IMR-90 (cell line): ENCODE data around the gene FBH1. TPM values are rescaled to one million over a fixed set of nuclear protein-coding genes. Genes with fewer than 3 reads are reported as not detected.

ENCODE experiments used
- ATAC-seq: fragments of 200-7000 bp; cut with Tn5 transposase; 2 replicates; pipeline ENCODE4 v1.9.1; 2020; ENCODE audit warnings: low read depth, mild to moderate bottlenecking, moderate library complexity
- BruUV-seq: library from RNA; stranded (reverse); fragments of 400-500 nt; replicated peaks from 2 replicates; lab custom pipeline; 2021; lab: Mats Ljungman, UMichigan
- CTCF ChIA-PET: fragments of 300-600 bp; formaldehyde crosslinking; extraction: SDS; loops from one replicate; lab custom pipeline; 2021; ENCODE audit warnings: antibody characterized with exemption; lab: Yijun Ruan, JAX
- POLR2A ChIA-PET: fragments of 300-600 bp; sonication (Branson Sonifier 250); formaldehyde crosslinking; loops from one replicate; lab custom pipeline; 2022; ENCODE audit warnings: antibody characterized with exemption; ENCODE audit not compliant: unreplicated experiment; lab: Charles Lee
- DNase-seq: peaks from one replicate; pipeline ENCODE4 v3.0.0; 2013
- H2AFZ ChIP-seq: replicated peaks from 2 replicates; pipeline ENCODE3; 2013; ENCODE audit warnings: low read length, mild to moderate bottlenecking; ENCODE audit not compliant: poor library complexity
- H2AK5ac ChIP-seq: 2 replicates; pipeline ENCODE4 v1.6.1; 2013; ENCODE audit warnings: low read depth, low read length, inconsistent platforms
- H2AK9ac ChIP-seq: replicated peaks from 2 replicates; pipeline ENCODE3; 2013; ENCODE audit warnings: mild to moderate bottlenecking, low read depth, low read length, moderate library complexity; ENCODE audit not compliant: poor library complexity
- H2BK120ac ChIP-seq: 2 replicates; pipeline ENCODE4 v1.6.1; 2013; ENCODE audit warnings: low read depth, low read length, inconsistent platforms
- H2BK15ac ChIP-seq: 3 replicates; pipeline ENCODE4 v1.6.1; 2013; ENCODE audit warnings: low read depth, low read length, inconsistent platforms
- H2BK20ac ChIP-seq: 2 replicates; pipeline ENCODE4 v1.6.1; 2013; ENCODE audit warnings: low read depth, mild to moderate bottlenecking, inconsistent platforms, low read length, moderate library complexity
- H2BK5ac ChIP-seq: 2 replicates; pipeline ENCODE4 v1.6.1; 2013; ENCODE audit warnings: mild to moderate bottlenecking, low read depth, low read length, inconsistent platforms; ENCODE audit not compliant: poor library complexity, severe bottlenecking
- H3K14ac ChIP-seq: replicated peaks from 2 replicates; pipeline ENCODE4 v1.6.1; 2013; ENCODE audit warnings: low read depth, low read length, inconsistent platforms
- H3K18ac ChIP-seq: 2 replicates; pipeline ENCODE4 v1.6.1; 2013; ENCODE audit warnings: low read depth, low read length, control low read depth
- H3K23ac ChIP-seq: 2 replicates; pipeline ENCODE4 v1.6.1; 2013; ENCODE audit warnings: low read depth, low read length, inconsistent platforms
- H3K27ac ChIP-seq: 2 replicates; pipeline ENCODE4 v1.5.1; 2013; ENCODE audit warnings: mild to moderate bottlenecking, control low read depth, low read length; ENCODE audit not compliant: insufficient read depth
- H3K27me3 ChIP-seq: 2 replicates; pipeline ENCODE4 v1.6.1; 2013; ENCODE audit warnings: low read length; ENCODE audit not compliant: control insufficient read depth, insufficient read depth
- H3K36me3 ChIP-seq: 2 replicates; pipeline ENCODE4 v1.6.1; 2013; ENCODE audit warnings: low read length, mixed read lengths; ENCODE audit not compliant: control insufficient read depth, insufficient read depth
- H3K4ac ChIP-seq: 2 replicates; pipeline ENCODE4 v1.6.1; 2013; ENCODE audit warnings: low read depth, low read length, inconsistent platforms
- H3K4me1 ChIP-seq: 2 replicates; pipeline ENCODE4 v1.6.1; 2013; ENCODE audit warnings: low read length, mixed read lengths; ENCODE audit not compliant: control insufficient read depth, insufficient read depth
- H3K4me2 ChIP-seq: 2 replicates; pipeline ENCODE4 v1.6.1; 2013; ENCODE audit warnings: low read depth, mild to moderate bottlenecking, control low read depth, low read length, moderate library complexity
- H3K4me3 ChIP-seq: 2 replicates; pipeline ENCODE4 v1.5.1; 2013; ENCODE audit warnings: low read depth, mild to moderate bottlenecking, control low read depth, low read length, moderate library complexity; ENCODE audit not compliant: insufficient read depth
- H3K56ac ChIP-seq: 2 replicates; pipeline ENCODE4 v1.6.1; 2013; ENCODE audit warnings: low read length, inconsistent platforms; ENCODE audit not compliant: insufficient read depth; ENCODE audit errors: extremely low read depth
- H3K79me1 ChIP-seq, 2 experiments: 2 replicates each; pipeline ENCODE4 v1.6.1; 2013; ENCODE audit warnings: low read length in 2 of 2, inconsistent platforms in 1 of 2, low read depth in 1 of 2
- H3K9ac ChIP-seq: 2 replicates; pipeline ENCODE4 v1.6.1; 2013; ENCODE audit warnings: low read depth, low read length, control low read depth
- H3K9me1 ChIP-seq: 2 replicates; pipeline ENCODE4 v1.6.1; 2013; ENCODE audit warnings: low read length, inconsistent platforms; ENCODE audit not compliant: insufficient read depth
- H3K9me3 ChIP-seq: 2 replicates; pipeline ENCODE4 v1.6.1; 2013; ENCODE audit warnings: low read length; ENCODE audit not compliant: control insufficient read depth, insufficient read depth
- H4K20me1 ChIP-seq: 2 replicates; pipeline ENCODE4 v1.6.1; 2013; ENCODE audit warnings: low read length, inconsistent platforms; ENCODE audit not compliant: insufficient read depth
- H4K5ac ChIP-seq: 2 replicates; pipeline ENCODE4 v1.6.1; 2013; ENCODE audit warnings: mild to moderate bottlenecking, low read depth, low read length, control low read depth
- H4K8ac ChIP-seq, 2 experiments: 2 replicates each; pipeline ENCODE4 v1.6.1; 2013; ENCODE audit warnings: low read depth in 2 of 2, low read length in 2 of 2, control low read depth in 1 of 2, inconsistent platforms in 1 of 2
- H4K91ac ChIP-seq: 2 replicates; pipeline ENCODE4 v1.6.1; 2013; ENCODE audit warnings: low read depth, low read length, inconsistent platforms; ENCODE audit not compliant: insufficient read depth
- BHLHE40 ChIP-seq: fragments of 150-350 bp; IDR thresholded peaks from 2 replicates; pipeline ENCODE4 v1.6.1; 2016; ENCODE audit warnings: mild to moderate bottlenecking, low read depth, low read length
- CEBPB ChIP-seq: IDR thresholded peaks from 2 replicates; pipeline ENCODE4 v1.6.1; 2012; ENCODE audit warnings: low read depth, low read length, improper control_type of control experiment
- ELK1 ChIP-seq: fragments of 150-350 bp; IDR thresholded peaks from 2 replicates; pipeline ENCODE4 v1.6.1; 2016; ENCODE audit warnings: low read depth, mild to moderate bottlenecking, low read length, moderate library complexity, borderline replicate concordance
- FOS ChIP-seq: fragments of 150-350 bp; IDR thresholded peaks from 2 replicates; pipeline ENCODE4 v1.6.1; 2016; ENCODE audit warnings: low read depth, low read length
- MAFK ChIP-seq: IDR thresholded peaks from 2 replicates; pipeline ENCODE4 v1.6.1; 2012; ENCODE audit warnings: low read depth, low read length, improper control_type of control experiment
- MAZ ChIP-seq: IDR thresholded peaks from 2 replicates; pipeline ENCODE4 v1.6.1; 2012; ENCODE audit warnings: low read depth, mild to moderate bottlenecking, low read length, improper control_type of control experiment, moderate library complexity, borderline replicate concordance
- NFE2L2 ChIP-seq: fragments of 150-350 bp; IDR thresholded peaks from 2 replicates; pipeline ENCODE4 v1.6.1; 2016; ENCODE audit warnings: low read depth, mild to moderate bottlenecking, low read length
- POLR2A ChIP-seq: IDR thresholded peaks from 2 replicates; pipeline ENCODE4 v1.6.1; 2012; ENCODE audit warnings: mild to moderate bottlenecking, low read depth, low read length
- RCOR1 ChIP-seq: IDR thresholded peaks from 2 replicates; pipeline ENCODE4 v1.6.1; 2012; ENCODE audit warnings: mild to moderate bottlenecking, low read length, improper control_type of control experiment; ENCODE audit not compliant: insufficient replicate concordance
- RFX5 ChIP-seq: IDR thresholded peaks from 2 replicates; pipeline ENCODE4 v1.8.0; 2012; ENCODE audit warnings: low read depth, mild to moderate bottlenecking, low read length, moderate library complexity
- SMC3 ChIP-seq: fragments of 150-350 bp; IDR thresholded peaks from 2 replicates; pipeline ENCODE4 v1.6.1; 2016; ENCODE audit warnings: low read depth, mild to moderate bottlenecking, antibody characterized with exemption, low read length, moderate library complexity
- USF2 ChIP-seq: fragments of 150-350 bp; IDR thresholded peaks from 2 replicates; pipeline ENCODE4 v1.6.1; 2017; ENCODE audit warnings: mild to moderate bottlenecking, antibody characterized with exemption, low read length, low read depth
- WGBS, 2 experiments: methylation state at CpG; one replicate each; pipeline versions ENCODE4 v1.1.5 to v1.1.7; 2013; ENCODE audit warnings: missing lambda C conversion rate in 2 of 2; ENCODE audit not compliant: insufficient read length in 1 of 2; ENCODE audit errors: extremely low coverage in 2 of 2; 5-methylcytosine and 5-hydroxymethylcytosine counted together
- dilution Hi-C: fragments of 300-500 bp; cut with HindIII; formaldehyde crosslinking; loops from one replicate; pipeline ENCODE4 v1.14.3; 2018; ENCODE audit warnings: low sequenced_read_pairs; ENCODE audit not compliant: unreplicated experiment
- in situ Hi-C: fragments of 300-500 bp; cut with MboI; formaldehyde crosslinking; loops from 3 replicates; pipeline ENCODE4 v1.14.3; 2019; ENCODE audit warnings: low sequenced_read_pairs, inconsistent platforms, mixed read lengths
- intact Hi-C: fragments of 100-400 bp; cut with micrococcal nuclease; formaldehyde crosslinking; loops from 2 replicates; pipeline ENCODE4 v1.10.0; 2022
- polyA plus RNA-seq, 3 experiments: library from polyadenylated mRNA; depleted of rRNA; stranded (reverse); fragments of >200 nt; gene quantifications; 2 replicates each; pipeline ENCODE4 v1.2.3, GENCODE V29; 2012; ENCODE audit warnings: low replicate concordance in 1 of 3
- total RNA-seq: library from RNA; depleted of rRNA; stranded (reverse); fragments of >200 nt; gene quantifications from 2 replicates; pipeline ENCODE4 v1.2.3, GENCODE V29; 2012
- TF ChIP-seq, protein P1 (sequence below): conservative IDR thresholded peaks from 2 replicates; pipeline ENCODE4 v1.5.1; 2012; ENCODE audit warnings: mild to moderate bottlenecking, low read depth, low read length, improper control_type of control experiment

Gene FBH1
- total and polyA plus RNA-seq, 2 of the 4 experiments (the other 2 are of a cell fraction), result 59.3 to 72.2 TPM

DNA sequence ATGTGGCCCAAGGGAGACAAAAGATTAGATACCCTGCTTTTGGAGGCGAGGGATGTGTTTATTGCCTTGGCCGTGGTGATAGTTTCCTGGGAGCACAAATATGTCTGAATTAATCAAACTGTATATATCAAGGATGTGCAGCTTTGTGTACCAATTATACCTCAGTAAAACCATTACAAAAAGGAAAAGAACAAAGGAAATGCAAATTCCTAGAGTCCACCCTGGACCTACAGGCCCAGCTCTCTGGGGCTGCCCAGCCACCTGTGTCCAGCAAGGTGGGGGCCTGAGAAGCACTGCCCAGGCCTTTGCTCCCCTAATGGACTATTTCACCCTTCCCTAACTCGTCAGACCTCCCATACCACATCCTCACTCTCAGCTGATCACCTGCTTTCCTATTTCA is 20.9 kb upstream of the FBH1 start:
- Histone ChIP-seq H3K4me1 (0 out of 2 replicates have a peak, but pooled peaks cover 4% of the 10 kb centered on the region), H4K8ac (no peak overlapping the region), H2BK120ac (no peak overlapping the region), H3K56ac (no peak overlapping the region), H3K36me3 (peaks cover 2% of the 10 kb centered on the region; the same call in 1 of the 2 replicates), H4K20me1 (no peaks in the 10 kb centered on the region), H3K23ac (no peak overlapping the region), H2AK5ac (no peak overlapping the region), H3K4me3 (no peak overlapping the region), H3K27ac (no peak overlapping the region), H3K79me1 (peaks cover 0 to 5% of the 10 kb centered on the region in 2 experiments; a peak in 1 of 4 replicates), H4K91ac (no peak overlapping the region), H2AFZ (no peak overlapping the region), H3K14ac (no peak overlapping the region), H3K18ac (no peak overlapping the region), H4K5ac (no peak overlapping the region), H2BK20ac (no peak overlapping the region), H3K9me1 (no peaks in the 10 kb centered on the region; the same call in 1 of the 2 replicates), H3K9me3 (peaks cover 3% of the 10 kb centered on the region), H3K4me2 (no peak overlapping the region), H3K4ac (no peak overlapping the region), H3K9ac (no peak overlapping the region), H2BK15ac (no peak overlapping the region), H3K27me3 (no peaks in the 10 kb centered on the region), H2BK5ac (no peak overlapping the region), H2AK9ac (no peak overlapping the region)
- in situ Hi-C loops, result loop anchor here (25.0 kb wide), 2 partner anchors 407 to 1032 kb away; partner anchors contain the start of gene AKR1E2
- ChIA-PET POLR2A (interaction anchor here (0.6 kb wide), 1 partner anchor 8 kb away, joined by 5 read pairs; no protein-coding TSS in a partner anchor), CTCF (interaction anchor here (0.8 kb wide), 1 partner anchor 8 kb away, joined by 4 read pairs; no protein-coding TSS in a partner anchor)
- dilution Hi-C loops, result no loop called here
- DNase-seq, result no peak
- no peak for ATAC-seq
- BruUV-seq, result no TSS peak
- intact Hi-C loops, result no loop called here
- TF ChIP-seq FOS (no peak), MAFK (no peak), USF2 (no peak), RCOR1 (no peak), ELK1 (no peak), POLR2A (no peak), NFE2L2 (no peak), RFX5 (no peak), BHLHE40 (no peak), SMC3 (no peak), MAZ (no peak), CEBPB (no peak)
- TF ChIP-seq, protein P1, sequence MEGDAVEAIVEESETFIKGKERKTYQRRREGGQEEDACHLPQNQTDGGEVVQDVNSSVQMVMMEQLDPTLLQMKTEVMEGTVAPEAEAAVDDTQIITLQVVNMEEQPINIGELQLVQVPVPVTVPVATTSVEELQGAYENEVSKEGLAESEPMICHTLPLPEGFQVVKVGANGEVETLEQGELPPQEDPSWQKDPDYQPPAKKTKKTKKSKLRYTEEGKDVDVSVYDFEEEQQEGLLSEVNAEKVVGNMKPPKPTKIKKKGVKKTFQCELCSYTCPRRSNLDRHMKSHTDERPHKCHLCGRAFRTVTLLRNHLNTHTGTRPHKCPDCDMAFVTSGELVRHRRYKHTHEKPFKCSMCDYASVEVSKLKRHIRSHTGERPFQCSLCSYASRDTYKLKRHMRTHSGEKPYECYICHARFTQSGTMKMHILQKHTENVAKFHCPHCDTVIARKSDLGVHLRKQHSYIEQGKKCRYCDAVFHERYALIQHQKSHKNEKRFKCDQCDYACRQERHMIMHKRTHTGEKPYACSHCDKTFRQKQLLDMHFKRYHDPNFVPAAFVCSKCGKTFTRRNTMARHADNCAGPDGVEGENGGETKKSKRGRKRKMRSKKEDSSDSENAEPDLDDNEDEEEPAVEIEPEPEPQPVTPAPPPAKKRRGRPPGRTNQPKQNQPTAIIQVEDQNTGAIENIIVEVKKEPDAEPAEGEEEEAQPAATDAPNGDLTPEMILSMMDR, result no peak
- 100% methylated on average over 1 of the region's 3 CpGs; no CpG with 5 or more reads in 1 of the 2 experiments for WGBS, 2 experiments
